HepG2 (cell line): Measurements from ENCODE around the gene CDC123.

Experiments used
- NR2C2 ChIP-seq: sonication (generic); formaldehyde crosslinking; IDR thresholded peaks from 2 replicates; pipeline ENCODE4 v1.4.0; 2020; ENCODE audit warnings: missing genetic modification reagents, mild to moderate bottlenecking, moderate library complexity, borderline replicate concordance
- TF ChIP-seq, protein P1 (sequence below): sonication (generic); formaldehyde crosslinking; IDR thresholded peaks from 2 replicates; pipeline ENCODE4 v1.4.0; 2020; ENCODE audit warnings: missing genetic modification reagents

DNA sequence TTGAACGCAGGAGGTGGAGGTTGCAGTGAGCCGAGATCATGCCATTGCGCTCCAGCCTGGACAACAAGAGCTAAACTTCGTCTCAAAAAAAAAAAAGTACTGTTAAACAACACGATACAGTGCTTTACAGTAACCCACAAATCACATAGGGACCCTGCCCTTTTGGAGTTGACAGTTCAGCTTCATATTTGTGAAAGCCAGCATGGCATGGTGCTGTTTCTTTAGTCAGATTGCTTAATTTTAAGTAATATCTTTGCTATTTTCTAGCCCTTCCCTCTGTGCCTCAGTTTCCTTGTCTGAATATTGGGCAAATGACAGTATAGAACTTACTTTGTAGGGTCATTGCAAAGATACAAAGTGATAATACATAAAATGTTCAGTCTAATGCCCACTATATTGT lies 4.9 kb downstream of the CDC123 start:
- no peak for TF ChIP-seq NR2C2 (CRISPR knock-in tag)
- TF ChIP-seq, protein P1, sequence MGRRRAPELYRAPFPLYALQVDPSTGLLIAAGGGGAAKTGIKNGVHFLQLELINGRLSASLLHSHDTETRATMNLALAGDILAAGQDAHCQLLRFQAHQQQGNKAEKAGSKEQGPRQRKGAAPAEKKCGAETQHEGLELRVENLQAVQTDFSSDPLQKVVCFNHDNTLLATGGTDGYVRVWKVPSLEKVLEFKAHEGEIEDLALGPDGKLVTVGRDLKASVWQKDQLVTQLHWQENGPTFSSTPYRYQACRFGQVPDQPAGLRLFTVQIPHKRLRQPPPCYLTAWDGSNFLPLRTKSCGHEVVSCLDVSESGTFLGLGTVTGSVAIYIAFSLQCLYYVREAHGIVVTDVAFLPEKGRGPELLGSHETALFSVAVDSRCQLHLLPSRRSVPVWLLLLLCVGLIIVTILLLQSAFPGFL (CRISPR knock-in tag): no peak
